GM23248 (cell line): ENCODE data around the gene PKD1L1. TPM values are rescaled to one million over a fixed set of nuclear protein-coding genes. Genes with fewer than 3 reads are reported as not detected.

Source experiments
- DNase-seq: peaks from one replicate; pipeline ENCODE4 v3.0.0-alpha.2; 2015
- H2AFZ ChIP-seq: fragments of 200-600 bp; sonication (generic); 2 replicates; pipeline ENCODE4 v1.6.1; 2016; ENCODE audit warnings: antibody characterized with exemption
- H3F3A ChIP-seq: fragments of 200-600 bp; sonication (generic); 2 replicates; pipeline ENCODE4 v1.6.1; 2016; ENCODE audit warnings: mild to moderate bottlenecking, antibody characterized with exemption, mixed run types; ENCODE audit not compliant: insufficient read depth
- H3K27ac ChIP-seq: fragments of 200-600 bp; sonication (generic); 2 replicates; pipeline ENCODE4 v1.5.1; 2016; ENCODE audit warnings: mild to moderate bottlenecking
- H3K27me3 ChIP-seq: fragments of 200-600 bp; sonication (generic); replicated peaks from 2 replicates; pipeline ENCODE4 v1.6.1; 2016; ENCODE audit warnings: mild to moderate bottlenecking; ENCODE audit not compliant: insufficient read depth
- H3K36me3 ChIP-seq: fragments of 200-600 bp; sonication (generic); 2 replicates; pipeline ENCODE4 v1.6.1; 2016; ENCODE audit warnings: low read depth, mild to moderate bottlenecking
- H3K4me1 ChIP-seq: fragments of 200-600 bp; sonication (generic); 2 replicates; pipeline ENCODE4 v1.6.1; 2016; ENCODE audit warnings: mild to moderate bottlenecking; ENCODE audit not compliant: insufficient read depth
- H3K4me2 ChIP-seq: fragments of 200-600 bp; sonication (generic); one replicate; pipeline ENCODE4 v1.6.1; 2016; ENCODE audit warnings: mild to moderate bottlenecking; ENCODE audit not compliant: unreplicated experiment
- H3K4me3 ChIP-seq: fragments of 200-600 bp; sonication (generic); 2 replicates; pipeline ENCODE4 v1.5.1; 2016; ENCODE audit warnings: mild to moderate bottlenecking
- H3K79me2 ChIP-seq: fragments of 200-600 bp; sonication (generic); 2 replicates; pipeline ENCODE4 v1.6.1; 2016; ENCODE audit warnings: mild to moderate bottlenecking; ENCODE audit not compliant: insufficient read depth
- H3K9ac ChIP-seq: fragments of 200-600 bp; sonication (generic); 2 replicates; pipeline ENCODE4 v1.6.1; 2016; ENCODE audit warnings: mild to moderate bottlenecking
- H3K9me2 ChIP-seq: fragments of 200-600 bp; sonication (generic); 2 replicates; pipeline ENCODE4 v1.6.1; 2016; ENCODE audit warnings: mixed run types, mild to moderate bottlenecking, moderate library complexity; ENCODE audit not compliant: insufficient read depth
- H3K9me3 ChIP-seq: fragments of 200-600 bp; sonication (generic); one replicate; pipeline ENCODE4 v1.6.1; 2017; ENCODE audit warnings: low read depth
- H4K20me1 ChIP-seq: fragments of 200-600 bp; sonication (generic); 2 replicates; pipeline ENCODE4 v1.6.0; 2016; ENCODE audit not compliant: insufficient read depth
- EZH2 ChIP-seq: fragments of 200-600 bp; sonication (generic); IDR thresholded peaks from 2 replicates; pipeline ENCODE4 v1.6.1; 2018; ENCODE audit warnings: antibody characterized with exemption, mild to moderate bottlenecking; ENCODE audit not compliant: insufficient read depth, poor library complexity, severe bottlenecking
- EZH2phosphoT487 ChIP-seq: fragments of 200-600 bp; sonication (generic); IDR thresholded peaks from 2 replicates; pipeline ENCODE4 v1.6.1; 2018; ENCODE audit warnings: antibody characterized with exemption, moderate library complexity, mild to moderate bottlenecking, low read depth; ENCODE audit not compliant: insufficient read depth
- WGBS, 2 experiments: methylation state at CpG; one replicate each; pipeline ENCODE4 v1.1.6; 2015 to 2017; ENCODE audit warnings: low lambda C conversion rate in 2 of 2, low coverage in 1 of 2; ENCODE audit errors: missing lambda C conversion rate in 2 of 2; 5-methylcytosine and 5-hydroxymethylcytosine counted together
- in situ Hi-C: fragments of 300-500 bp; cut with MboI; formaldehyde crosslinking; loops from 2 replicates; pipeline ENCODE4 v1.15.0; 2020
- polyA plus RNA-seq: library from polyadenylated mRNA; unstranded; fragments of >200 nt; fragmentation: Nextera tagmentation; extraction: Ambion mirVana; gene quantifications from 2 replicates; pipeline ENCODE4 v1.2.1, GENCODE V29; 2016
- total RNA-seq: library from RNA; depleted of rRNA; stranded (reverse); fragments of >200 nt; shearing (Covaris generic); gene quantifications from 2 replicates; pipeline ENCODE4 v1.2.3, GENCODE V29; 2014; rRNA removed

PKD1L1 gene
- total and polyA plus RNA-seq, 2 experiments from 2014 or later, result 0.06 to 0.11 TPM

DNA sequence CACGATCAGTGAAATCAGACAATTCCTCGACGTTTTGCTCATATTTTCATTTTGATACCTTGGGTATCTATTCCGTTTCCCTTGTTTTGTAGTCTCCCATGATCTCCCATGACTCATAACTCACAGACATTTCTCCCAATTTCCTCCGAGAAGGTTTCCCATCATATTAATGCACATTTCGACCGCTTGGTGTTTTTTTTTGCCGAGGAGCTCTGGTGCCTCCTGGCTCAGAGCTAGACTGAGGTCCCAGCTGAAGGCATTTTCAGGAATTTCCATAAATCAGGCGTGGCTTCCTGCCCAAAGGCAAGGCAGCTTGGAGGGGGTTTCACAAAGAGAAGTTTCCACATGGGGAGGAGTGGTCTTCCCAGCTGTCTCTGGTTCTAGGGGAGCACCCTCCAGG lies 218.1 kb downstream of the PKD1L1 start:
- H4K20me1 ChIP-seq, result no peaks in the 10 kb centered on the region
- no peaks in the 10 kb centered on the region for H3K79me2 ChIP-seq
- no peak overlapping the region for H3K27ac ChIP-seq
- no peak overlapping the region for H2AFZ ChIP-seq
- H3K9ac ChIP-seq, result no peak overlapping the region
- peaks cover 2% of the 10 kb centered on the region; the same call in 1 of the 2 replicates for H3K4me1 ChIP-seq
- 94 to 95% methylated on average over 9 of the region's 9 CpGs for WGBS, 2 experiments
- TF ChIP-seq EZH2phosphoT487 (no peak), EZH2 (no peak)
- H3F3A ChIP-seq, result no peaks in the 10 kb centered on the region
- no peaks in the 10 kb centered on the region for H3K36me3 ChIP-seq
- H3K9me3 ChIP-seq, result no peaks in the 10 kb centered on the region
- DNase-seq, result no peak
- H3K27me3 ChIP-seq, result no peaks in the 10 kb centered on the region; the same call in 1 of the 2 replicates
- in situ Hi-C loops, result no loop called here
- H3K4me3 ChIP-seq, result no peak overlapping the region
- no peak overlapping the region for H3K4me2 ChIP-seq
- H3K9me2 ChIP-seq, result no peaks in the 10 kb centered on the region

DNA sequence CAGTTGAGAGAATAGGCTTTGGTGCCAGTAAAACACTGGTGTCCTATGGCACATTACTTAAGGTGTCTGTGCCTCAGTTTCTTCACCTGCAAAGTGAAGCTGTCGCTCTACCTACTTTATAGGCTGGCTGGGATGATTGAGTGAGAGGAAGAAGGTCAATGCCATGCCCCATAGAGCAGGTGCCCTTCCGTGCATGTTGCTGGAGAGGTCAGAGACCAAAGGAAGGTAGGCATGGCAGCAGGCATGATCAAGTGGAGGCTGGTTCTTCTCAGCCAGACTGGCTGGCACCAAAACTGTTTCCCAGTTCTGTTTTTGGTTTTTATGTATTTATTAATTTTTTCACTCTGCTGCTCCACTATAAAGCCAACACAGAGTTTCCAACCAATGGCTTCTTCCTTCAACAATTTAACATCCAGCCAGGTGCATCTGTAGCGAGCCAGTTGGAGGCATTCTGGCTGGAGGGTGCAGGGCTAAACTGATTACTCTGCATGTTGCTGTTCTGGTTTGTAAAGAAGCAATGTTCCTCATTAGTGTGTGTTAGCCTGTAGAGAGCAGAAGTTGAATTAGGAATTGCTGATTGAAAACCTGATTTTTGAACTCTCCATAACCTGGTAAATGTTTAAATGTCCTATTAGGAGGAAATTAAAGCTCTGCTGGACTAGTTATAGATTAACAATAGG lies 222.1 kb downstream of the PKD1L1 start:
- Histone ChIP-seq H3F3A (no peaks in the 10 kb centered on the region), H3K27ac (no peak overlapping the region), H2AFZ (no peak overlapping the region), H4K20me1 (no peaks in the 10 kb centered on the region), H3K4me1 (peaks cover 13% of the 10 kb centered on the region), H3K4me3 (no peak overlapping the region), H3K9me2 (no peaks in the 10 kb centered on the region), H3K4me2 (no peak overlapping the region), H3K27me3 (no peaks in the 10 kb centered on the region), H3K9ac (no peak overlapping the region), H3K79me2 (no peaks in the 10 kb centered on the region), H3K9me3 (no peaks in the 10 kb centered on the region), H3K36me3 (no peaks in the 10 kb centered on the region)
- WGBS, 2 experiments, result 84 to 86% methylated on average over 3 of the region's 3 CpGs
- in situ Hi-C loops, result no loop called here
- DNase-seq, result no peak
- TF ChIP-seq EZH2phosphoT487, result no peak

DNA sequence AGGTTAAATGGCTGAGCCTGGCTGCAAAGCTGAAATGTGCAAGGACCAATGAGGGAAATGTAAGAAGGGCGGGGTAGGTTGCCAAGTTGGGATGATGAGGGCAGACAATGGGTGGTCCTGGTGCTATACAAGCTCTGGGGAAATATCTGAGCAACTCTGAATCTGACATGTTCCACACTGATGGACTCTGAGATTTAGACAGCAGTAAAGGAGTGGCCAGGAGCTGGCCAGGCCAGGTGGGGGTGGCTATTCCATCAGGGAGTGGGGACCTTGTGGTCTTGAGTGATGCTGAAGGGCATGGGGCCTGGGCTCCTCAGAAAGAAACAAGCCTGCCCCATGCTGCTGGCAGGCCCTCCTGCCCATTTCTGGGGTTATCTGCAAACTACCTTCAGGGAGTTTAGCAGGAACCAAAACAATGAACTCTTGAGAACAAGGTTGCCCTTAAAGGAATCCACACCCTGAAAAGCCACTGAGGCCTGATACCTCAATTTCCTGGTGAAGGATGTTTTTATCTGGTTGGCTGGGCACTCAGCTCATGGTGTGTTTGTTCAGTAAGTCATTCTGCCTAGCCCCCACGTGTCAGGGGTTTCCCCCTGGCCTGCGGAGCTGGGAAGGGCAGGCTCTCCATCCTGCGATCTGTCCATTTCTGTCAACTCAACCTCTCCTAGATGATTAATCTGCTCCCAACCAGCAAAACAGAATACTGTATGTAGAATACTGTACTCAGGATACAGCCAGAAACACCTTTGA lies 223.1 kb downstream of the PKD1L1 start:
- no peaks in the 10 kb centered on the region for H3F3A ChIP-seq
- no peaks in the 10 kb centered on the region for H3K79me2 ChIP-seq
- DNase-seq, result no peak
- H3K9ac ChIP-seq, result no peak overlapping the region
- H4K20me1 ChIP-seq, result no peaks in the 10 kb centered on the region
- in situ Hi-C loops, result no loop called here
- H3K36me3 ChIP-seq, result no peaks in the 10 kb centered on the region
- peak overlapping the region; percentile 63 for H2AFZ ChIP-seq
- no peaks in the 10 kb centered on the region for H3K9me2 ChIP-seq
- TF ChIP-seq EZH2, result no peak
- no peak for TF ChIP-seq EZH2phosphoT487
- H3K4me1 ChIP-seq, result peaks cover 13% of the 10 kb centered on the region
- peak overlapping the region; percentile 31; the same call in 1 of the 2 replicates for H3K27ac ChIP-seq
- H3K4me3 ChIP-seq, result no peak overlapping the region
- no peaks in the 10 kb centered on the region for H3K27me3 ChIP-seq
- H3K4me2 ChIP-seq, result peak overlapping the region; percentile 67
- H3K9me3 ChIP-seq, result no peaks in the 10 kb centered on the region
- WGBS, 2 experiments, result 64 to 74% methylated on average over 4 of the region's 4 CpGs

Other genes starting within 250 kb of the PKD1L1 start
- 21.1 and 25.0 TPM in 2 replicates for gene HUS1, start 31.1 kb upstream of the PKD1L1 start, total RNA-seq
- 23.5 and 25.5 TPM in 2 replicates for gene HUS1, start 31.1 kb upstream of the PKD1L1 start, polyA plus RNA-seq
- gene SUN3, start 80.6 kb upstream of the PKD1L1 start, total RNA-seq, result not detected in 2 replicates
- gene SUN3, start 80.6 kb upstream of the PKD1L1 start, polyA plus RNA-seq, result not detected in 2 replicates
- not detected in 2 replicates for gene C7orf57, start 87.1 kb upstream of the PKD1L1 start, total RNA-seq
- not detected in 2 replicates for gene C7orf57, start 87.1 kb upstream of the PKD1L1 start, polyA plus RNA-seq
- gene UPP1, start 140.8 kb upstream of the PKD1L1 start, total RNA-seq, result 12.5 and 12.9 TPM in 2 replicates
- gene UPP1, start 140.8 kb upstream of the PKD1L1 start, polyA plus RNA-seq, result 33.2 and 38.1 TPM in 2 replicates
- gene ABCA13, start 223.0 kb upstream of the PKD1L1 start, total RNA-seq, result 0.11 TPM in 1 of 2 replicates, not detected in the other
- not detected in 2 replicates for gene ABCA13, start 223.0 kb upstream of the PKD1L1 start, polyA plus RNA-seq